CD4-positive, alpha-beta T cell treated with Interleukin-2 at 100 ng/mL for 4 hours (primary cell): Measurements from ENCODE around the gene IRF1.
"Not testable (repeated sequence)": the region's sequence is repeated elsewhere in the genome, so short reads cannot be mapped to it uniquely, and the experiment has no call there.

Experiments
- DNase-seq: peaks from one replicate; pipeline ENCODE4 v3.0.0-alpha.2; 2020; ENCODE audit warnings: low spot score

Gene IRF1

GRCh38 chr5:132490484-132491367 is at the start of gene IRF1:
TSS of gene IRF1 (minus strand) at chr5:132490773. CDS start at chr5:132489478, 1,295 bp downstream.
- peak; percentile 98 for DNase-seq

GRCh38 chr5:132540149-132540548 is 49.6 kb upstream of the IRF1 start:
- DNase-seq: no peak

- DNase-seq: no peak
Measured at GRCh38 chr5:132539716-132540115, 49.1 kb upstream of the IRF1 start.

GRCh38 chr5:132530946-132531345 is 40.4 kb upstream of the IRF1 start:
- DNase-seq: peak; percentile 13

- DNase-seq: peak; percentile 32
Measured at GRCh38 chr5:132528866-132529634, 38.5 kb upstream of the IRF1 start.

GRCh38 chr5:132528021-132528420 is 37.4 kb upstream of the IRF1 start:
- DNase-seq: no peak

- DNase-seq: no peak
Measured at GRCh38 chr5:132526974-132527564, 36.5 kb upstream of the IRF1 start.

GRCh38 chr5:132526290-132526973 is 35.9 kb upstream of the IRF1 start:
- DNase-seq: peak; percentile 54

- no peak for DNase-seq
Measured at GRCh38 chr5:132525299-132525724, 34.7 kb upstream of the IRF1 start.

- DNase-seq: not testable (repeated sequence)
Measured at GRCh38 chr5:132524877-132525276, 34.3 kb upstream of the IRF1 start.

GRCh38 chr5:132522067-132522466 is 31.5 kb upstream of the IRF1 start:
- not testable (repeated sequence) for DNase-seq

- not testable (repeated sequence) for DNase-seq
Measured at GRCh38 chr5:132513618-132514336, 23.2 kb upstream of the IRF1 start.

GRCh38 chr5:132510076-132510475 is 19.5 kb upstream of the IRF1 start:
- DNase-seq: no peak

- no peak for DNase-seq
Measured at GRCh38 chr5:132506094-132506692, 15.6 kb upstream of the IRF1 start.

- no peak for DNase-seq
Measured at GRCh38 chr5:132505641-132506040, 15.1 kb upstream of the IRF1 start.

GRCh38 chr5:132504746-132505145 is 14.2 kb upstream of the IRF1 start:
- DNase-seq: no peak

GRCh38 chr5:132503244-132503643 is 12.7 kb upstream of the IRF1 start:
- DNase-seq: no peak

- DNase-seq: no peak
Measured at GRCh38 chr5:132501961-132502931, 11.7 kb upstream of the IRF1 start.

GRCh38 chr5:132501629-132501956 is 11.0 kb upstream of the IRF1 start:
- no peak for DNase-seq
